VCaP (cell line): Measurements from ENCODE around the gene TPCN1.

Experiments
- H3K27ac ChIP-seq: fragments of 450-650 bp; 2 replicates; pipeline ENCODE4 v1.5.1; 2017
- CTCF ChIP-seq: fragments of 450-650 bp; conservative IDR thresholded peaks from 2 replicates; pipeline ENCODE4 v1.5.1; 2017; ENCODE audit warnings: mild to moderate bottlenecking, moderate library complexity

TPCN1 gene

GRCh38 chr12:113276946-113277500 is 55.8 kb downstream of the TPCN1 start:
- TF ChIP-seq CTCF = no peak
- no peak overlapping the region for H3K27ac ChIP-seq

DNA sequence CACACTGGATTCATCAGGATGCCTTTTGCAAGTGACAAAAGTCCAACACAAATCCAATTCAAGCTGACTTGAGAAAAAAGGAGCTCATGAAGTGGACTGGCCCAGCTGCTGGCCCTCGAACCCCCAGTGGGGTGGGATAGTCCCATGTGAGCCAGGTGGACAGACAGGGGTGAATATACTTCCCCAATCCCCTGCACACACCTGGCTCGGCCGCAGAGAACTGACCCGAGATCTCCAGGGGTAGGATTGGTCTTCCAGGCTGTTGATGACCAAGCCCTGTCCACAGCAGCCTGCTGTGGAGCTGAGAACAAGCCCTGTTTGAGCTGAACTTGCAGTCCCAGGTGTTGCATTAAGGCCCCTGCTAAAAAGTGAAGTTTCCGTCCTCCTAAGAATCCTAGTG is 56.2 kb downstream of the TPCN1 start:
- H3K27ac ChIP-seq = no peak overlapping the region
- no peak for TF ChIP-seq CTCF

DNA sequence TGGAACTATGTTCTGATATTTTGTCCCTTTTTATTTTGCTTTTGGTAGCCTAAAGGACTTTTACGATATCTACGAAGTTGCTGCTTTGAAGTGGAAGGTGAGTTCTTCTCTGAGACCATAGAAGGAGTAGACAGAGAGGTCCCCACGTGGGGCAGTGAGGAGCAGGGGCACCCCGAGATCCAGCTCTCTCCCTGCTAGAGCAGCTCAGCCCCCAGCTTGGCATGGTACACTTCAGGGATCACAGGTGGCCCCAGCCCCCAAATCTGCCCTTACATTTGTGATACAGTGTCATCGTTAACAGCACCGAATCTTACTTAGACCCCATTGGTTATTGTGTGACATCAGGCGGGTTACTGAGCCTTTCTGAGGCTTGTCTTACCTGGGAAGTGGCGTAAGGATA is 56.9 kb downstream of the TPCN1 start:
- H3K27ac ChIP-seq = no peak overlapping the region
- TF ChIP-seq CTCF = no peak

- H3K27ac ChIP-seq = no peak overlapping the region
- no peak for TF ChIP-seq CTCF
Observed at GRCh38 chr12:113278633-113279032, 57.4 kb downstream of the TPCN1 start.

DNA sequence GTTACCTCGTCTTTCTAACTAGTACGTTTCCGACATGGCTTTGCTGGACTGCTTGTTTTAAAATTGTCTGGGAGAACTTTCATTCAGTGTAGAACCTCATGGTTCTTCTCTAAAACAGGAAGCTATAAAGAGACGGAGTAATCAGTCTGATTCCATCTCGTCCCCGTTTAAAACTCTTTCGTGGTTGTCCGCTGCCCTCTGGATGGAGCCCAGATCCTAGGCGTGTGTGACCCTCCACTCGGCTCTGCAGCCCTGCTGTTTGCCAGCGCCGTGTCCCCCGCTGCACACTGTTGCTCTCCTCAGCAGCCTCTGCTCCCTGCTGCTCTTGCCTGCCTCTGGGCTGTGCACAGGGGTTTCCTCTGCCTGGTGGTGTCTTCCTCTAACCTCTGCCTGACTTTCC is 63.5 kb downstream of the TPCN1 start:
- no peak overlapping the region for H3K27ac ChIP-seq
- no peak for TF ChIP-seq CTCF

GRCh38 chr12:113285679-113286610 is 64.7 kb downstream of the TPCN1 start:
- TF ChIP-seq CTCF = no peak
- H3K27ac ChIP-seq = no peak overlapping the region

- TF ChIP-seq CTCF = no peak
- no peak overlapping the region for H3K27ac ChIP-seq
Observed at GRCh38 chr12:113286712-113287111, 65.4 kb downstream of the TPCN1 start.
